Activated CD4-positive, alpha-beta T cell treated with anti-CD3 and anti-CD28 coated beads, Interleukin-2, amount 10 ng/mL, durations not matched to agents 7 days and 5 days (primary cell): ENCODE measurements around the gene MACF1. TPM values are rescaled to one million over a fixed set of nuclear protein-coding genes. Genes with fewer than 3 reads are reported as not detected.
A peak's percentile ranks its signal among the peaks of the same experiment; 100 is the strongest.

Source experiments
- CTCF ChIA-PET: fragments of 350-600 bp; sonication (Branson Sonifier 250); formaldehyde crosslinking; loops from one replicate; lab custom pipeline; 2021; ENCODE audit warnings: antibody characterized with exemption; lab: Charles Lee
- POLR2A ChIA-PET: fragments of 350-600 bp; sonication (Branson Sonifier 250); formaldehyde crosslinking; loops from one replicate; lab custom pipeline; 2021; ENCODE audit warnings: antibody characterized with exemption; lab: Charles Lee
- DNase-seq: peaks from one replicate; pipeline ENCODE4 v3.0.0-alpha.2; 2020
- H3K27ac Mint-ChIP-seq: one replicate; pipeline ENCODE4 v1.8.0; 2021; ENCODE audit warnings: mild to moderate bottlenecking, moderate library complexity, mixed read lengths
- H3K27me3 Mint-ChIP-seq: one replicate; pipeline ENCODE4 v1.8.0; 2021; ENCODE audit warnings: mixed read lengths
- H3K36me3 Mint-ChIP-seq: one replicate; pipeline ENCODE4 v1.8.0; 2021; ENCODE audit warnings: low read depth, mixed read lengths
- H3K4me1 Mint-ChIP-seq: one replicate; pipeline ENCODE4 v1.8.0; 2021; ENCODE audit warnings: mixed read lengths
- H3K4me3 Mint-ChIP-seq: one replicate; pipeline ENCODE4 v1.8.0; 2021; ENCODE audit warnings: mild to moderate bottlenecking, moderate library complexity, mixed read lengths
- H3K9me3 Mint-ChIP-seq: one replicate; pipeline ENCODE4 v1.8.0; 2021; ENCODE audit warnings: mixed read lengths
- total RNA-seq, 2 experiments: library from RNA; stranded (reverse); gene quantifications; one replicate each; pipeline ENCODE4 v1.2.3, GENCODE V29; 2021

The MACF1 gene
- total RNA-seq, 2 experiments from 2014 or later: 375 to 395 TPM

DNA sequence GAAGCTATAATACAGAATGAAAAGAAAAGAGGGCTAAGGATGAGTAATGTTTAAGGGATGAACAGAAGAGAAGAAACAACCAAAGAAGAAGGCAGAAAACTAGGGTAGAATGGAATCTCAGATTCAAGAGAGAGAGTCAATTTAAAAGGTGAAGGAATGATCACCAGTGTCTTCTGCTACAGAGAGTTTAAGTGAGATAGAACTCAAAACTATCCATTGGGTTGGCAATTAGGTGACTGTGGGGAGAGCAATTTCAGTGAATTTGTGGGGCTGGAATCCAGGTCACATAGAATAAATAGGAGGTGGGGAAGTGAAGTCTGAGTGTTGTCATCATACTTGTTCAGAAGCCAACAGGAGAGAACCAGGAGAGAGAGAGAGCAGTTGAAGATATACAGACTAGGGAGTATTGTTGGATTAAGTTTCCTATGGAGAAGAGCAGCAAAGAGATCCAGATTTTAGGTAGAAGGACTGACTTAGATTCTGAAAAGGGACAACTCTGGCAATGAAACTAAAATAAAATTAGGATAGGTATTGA lies 19.9 kb downstream of the MACF1 start:
- ChIA-PET CTCF (interaction anchor here (1.6 to 2.8 kb wide), 2 partner anchors 9 to 32 kb away, joined by 5 to 16 read pairs; no protein-coding TSS in a partner anchor), POLR2A (no interaction called here)
- H3K9me3 Mint-ChIP-seq: no peaks in the 10 kb centered on the region
- peaks cover 58% of the 10 kb centered on the region for H3K4me1 Mint-ChIP-seq
- no peaks in the 10 kb centered on the region for H3K27me3 Mint-ChIP-seq
- no peak overlapping the region for H3K4me3 Mint-ChIP-seq
- DNase-seq: no peak
- H3K36me3 Mint-ChIP-seq: peaks cover 61% of the 10 kb centered on the region
- peak overlapping the region; percentile 3 for H3K27ac Mint-ChIP-seq

DNA sequence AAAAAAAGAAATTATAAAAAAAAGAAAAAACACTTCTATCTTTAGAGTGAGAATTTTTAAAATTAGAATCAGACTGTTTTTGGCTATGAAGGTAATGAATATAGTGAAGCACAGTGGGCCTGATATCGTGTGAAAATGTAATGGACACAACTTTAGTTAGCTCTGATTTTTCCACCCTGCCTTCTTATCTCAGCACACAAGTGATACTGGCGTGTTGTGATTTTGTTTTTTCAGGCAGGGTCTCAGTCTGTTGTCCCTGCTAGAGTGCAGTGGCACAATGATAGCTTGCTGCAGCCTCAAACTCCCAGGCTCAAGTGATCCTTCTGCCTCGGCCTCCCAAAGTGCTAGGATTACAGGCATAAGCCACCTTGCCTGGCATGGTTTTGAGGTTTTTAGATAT lies 22.3 kb downstream of the MACF1 start:
- ChIA-PET POLR2A (no interaction called here), CTCF (interaction anchor here (0.6 to 2.0 kb wide), 7 partner anchors 10 to 58 kb away, joined by 3 to 5 read pairs (median 4); partner anchors contain the start of gene MACF1)
- H3K4me3 Mint-ChIP-seq: no peak overlapping the region
- DNase-seq: no peak
- H3K36me3 Mint-ChIP-seq: peaks cover 61% of the 10 kb centered on the region
- no peaks in the 10 kb centered on the region for H3K9me3 Mint-ChIP-seq
- no peak overlapping the region for H3K27ac Mint-ChIP-seq
- H3K4me1 Mint-ChIP-seq: peaks cover 58% of the 10 kb centered on the region
- H3K27me3 Mint-ChIP-seq: no peaks in the 10 kb centered on the region

GRCh38 chr1:39228252-39228651 lies 23.8 kb downstream of the MACF1 start:
- H3K4me1 Mint-ChIP-seq: peaks cover 53% of the 10 kb centered on the region
- H3K27me3 Mint-ChIP-seq: no peaks in the 10 kb centered on the region
- ChIA-PET CTCF (interaction anchor here (1.6 to 2.0 kb wide), 2 partner anchors 11 to 37 kb away, joined by 4 to 5 read pairs; no protein-coding TSS in a partner anchor), POLR2A (no interaction called here)
- H3K36me3 Mint-ChIP-seq: peaks cover 60% of the 10 kb centered on the region
- no peak overlapping the region for H3K4me3 Mint-ChIP-seq
- no peak overlapping the region for H3K27ac Mint-ChIP-seq
- DNase-seq: no peak
- H3K9me3 Mint-ChIP-seq: no peaks in the 10 kb centered on the region

DNA sequence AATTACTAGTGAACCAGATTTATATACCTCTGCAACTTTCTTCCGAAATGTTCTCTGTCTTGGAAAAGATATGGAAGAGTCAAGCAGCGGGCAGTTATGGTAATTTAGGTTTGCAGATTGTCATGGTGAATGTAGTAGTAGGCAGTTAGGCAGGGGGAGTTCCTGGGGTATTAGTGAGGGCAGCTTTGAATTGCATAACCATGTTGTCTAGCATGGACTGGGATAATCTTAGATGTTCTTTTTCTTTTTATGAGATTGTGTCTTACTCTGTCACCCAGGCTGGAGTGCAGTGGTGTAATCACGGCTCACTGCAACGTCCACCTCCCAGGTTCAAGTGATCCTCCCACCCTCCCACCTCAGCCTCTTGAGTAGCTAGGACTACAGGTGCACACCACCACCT lies 25.0 kb downstream of the MACF1 start:
- H3K27ac Mint-ChIP-seq: no peak overlapping the region
- no peaks in the 10 kb centered on the region for H3K27me3 Mint-ChIP-seq
- H3K4me1 Mint-ChIP-seq: peaks cover 47% of the 10 kb centered on the region
- H3K9me3 Mint-ChIP-seq: no peaks in the 10 kb centered on the region
- POLR2A ChIA-PET: no interaction called here
- peaks cover 53% of the 10 kb centered on the region for H3K36me3 Mint-ChIP-seq
- H3K4me3 Mint-ChIP-seq: no peak overlapping the region
- CTCF ChIA-PET: interaction anchor here (1.9 kb wide), 1 partner anchor 9 kb away, joined by 4 read pairs; no protein-coding TSS in a partner anchor
- no peak for DNase-seq

GRCh38 chr1:39230261-39231190 lies 26.0 kb downstream of the MACF1 start:
- peak overlapping the region; percentile 61 for H3K27ac Mint-ChIP-seq
- H3K4me1 Mint-ChIP-seq: peaks cover 47% of the 10 kb centered on the region
- peak; percentile 18 for DNase-seq
- H3K4me3 Mint-ChIP-seq: no peak overlapping the region
- POLR2A ChIA-PET: interaction anchor here (0.6 kb wide), 1 partner anchor 214 kb away, joined by 3 read pairs; no protein-coding TSS in a partner anchor
- no peaks in the 10 kb centered on the region for H3K9me3 Mint-ChIP-seq
- H3K27me3 Mint-ChIP-seq: no peaks in the 10 kb centered on the region
- CTCF ChIA-PET: interaction anchor here (0.6 to 1.9 kb wide), 4 partner anchors 10 to 39 kb away, joined by 3 to 4 read pairs (median 3); no protein-coding TSS in a partner anchor
- peaks cover 56% of the 10 kb centered on the region for H3K36me3 Mint-ChIP-seq

GRCh38 chr1:39236971-39237370 lies 32.5 kb downstream of the MACF1 start:
- Mint-ChIP-seq H3K4me1 (peaks cover 42% of the 10 kb centered on the region), H3K27ac (no peak overlapping the region)
- CTCF ChIA-PET: interaction anchor here (0.5 to 1.3 kb wide), 2 partner anchors 22 to 44 kb away, joined by 3 to 5 read pairs; no protein-coding TSS in a partner anchor

DNA sequence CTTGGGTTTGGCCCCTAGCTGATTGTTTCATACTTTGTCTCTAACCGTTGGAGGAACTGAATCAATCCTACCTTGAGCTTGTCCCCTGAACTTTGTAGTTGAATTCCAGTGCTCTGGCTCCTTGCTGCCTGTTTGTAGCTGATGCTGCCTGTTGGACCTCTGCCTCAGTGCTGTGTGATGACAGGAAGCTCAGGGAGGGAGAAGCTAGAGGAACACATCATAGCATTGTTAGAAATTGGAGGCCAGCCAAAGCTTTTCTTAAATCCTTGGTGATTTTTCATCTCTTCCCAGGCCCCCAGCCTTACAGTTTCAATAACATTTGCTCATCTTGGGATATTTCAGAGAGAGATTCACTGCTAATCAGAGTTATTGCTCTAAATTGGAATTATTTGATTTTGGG lies 34.0 kb downstream of the MACF1 start:
- H3K27ac Mint-ChIP-seq: peak overlapping the region; percentile 48
- peaks cover 39% of the 10 kb centered on the region for H3K4me1 Mint-ChIP-seq
- CTCF ChIA-PET: interaction anchor here (0.5 to 1.4 kb wide), 5 partner anchors 20 to 293 kb away, joined by 3 to 4 read pairs (median 3); no protein-coding TSS in a partner anchor
- no peaks in the 10 kb centered on the region for H3K27me3 Mint-ChIP-seq
- H3K4me3 Mint-ChIP-seq: no peak overlapping the region
- H3K36me3 Mint-ChIP-seq: peaks cover 45% of the 10 kb centered on the region
- DNase-seq: no peak
- POLR2A ChIA-PET: interaction anchor here (0.6 kb wide), 2 partner anchors 23 kb away, joined by 3 read pairs; no protein-coding TSS in a partner anchor
- H3K9me3 Mint-ChIP-seq: no peaks in the 10 kb centered on the region

More at GRCh38 chr1:39236971-39237370, 32.5 kb downstream of the MACF1 start:
- POLR2A ChIA-PET: no interaction called here
- Mint-ChIP-seq H3K36me3 (peaks cover 56% of the 10 kb centered on the region), H3K4me3 (no peak overlapping the region), H3K27me3 (no peaks in the 10 kb centered on the region), H3K9me3 (no peaks in the 10 kb centered on the region)
- no peak for DNase-seq

GRCh38 chr1:39239968-39240367 lies 35.5 kb downstream of the MACF1 start:
- POLR2A ChIA-PET: no interaction called here

DNA sequence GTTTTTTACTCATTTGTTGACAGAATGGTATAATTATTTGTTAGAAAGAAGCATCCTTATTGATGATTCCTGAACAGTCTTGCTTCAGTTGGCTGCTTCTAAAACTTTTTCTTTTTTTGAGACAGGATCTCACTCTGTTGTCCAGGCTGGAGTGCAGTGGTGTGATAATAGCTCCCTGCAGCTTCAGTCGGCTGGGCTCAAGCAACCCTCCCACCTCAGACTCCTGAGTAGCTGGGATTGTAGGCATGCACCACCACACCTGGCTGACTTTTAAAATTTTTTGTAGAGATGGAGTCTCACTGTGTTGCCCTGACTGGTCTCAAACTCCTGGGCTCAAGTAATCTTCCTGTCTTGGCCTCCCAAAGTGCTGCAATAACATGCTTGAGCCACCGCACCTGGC lies 38.8 kb downstream of the MACF1 start:
- ChIA-PET CTCF (interaction anchor here (1.2 to 1.4 kb wide), 2 partner anchors 16 to 55 kb away, joined by 4 to 5 read pairs; no protein-coding TSS in a partner anchor), POLR2A (no interaction called here)
- H3K4me3 Mint-ChIP-seq: no peak overlapping the region
- DNase-seq: no peak
- H3K36me3 Mint-ChIP-seq: peaks cover 35% of the 10 kb centered on the region
- no peaks in the 10 kb centered on the region for H3K27me3 Mint-ChIP-seq
- no peak overlapping the region for H3K27ac Mint-ChIP-seq
- H3K9me3 Mint-ChIP-seq: no peaks in the 10 kb centered on the region
- peaks cover 32% of the 10 kb centered on the region for H3K4me1 Mint-ChIP-seq

More at GRCh38 chr1:39239968-39240367, 35.5 kb downstream of the MACF1 start:
- DNase-seq: no peak
- Mint-ChIP-seq H3K36me3 (peaks cover 47% of the 10 kb centered on the region), H3K4me1 (peaks cover 39% of the 10 kb centered on the region), H3K27ac (no peak overlapping the region), H3K27me3 (no peaks in the 10 kb centered on the region), H3K9me3 (no peaks in the 10 kb centered on the region), H3K4me3 (no peak overlapping the region)
- CTCF ChIA-PET: no interaction called here

DNA sequence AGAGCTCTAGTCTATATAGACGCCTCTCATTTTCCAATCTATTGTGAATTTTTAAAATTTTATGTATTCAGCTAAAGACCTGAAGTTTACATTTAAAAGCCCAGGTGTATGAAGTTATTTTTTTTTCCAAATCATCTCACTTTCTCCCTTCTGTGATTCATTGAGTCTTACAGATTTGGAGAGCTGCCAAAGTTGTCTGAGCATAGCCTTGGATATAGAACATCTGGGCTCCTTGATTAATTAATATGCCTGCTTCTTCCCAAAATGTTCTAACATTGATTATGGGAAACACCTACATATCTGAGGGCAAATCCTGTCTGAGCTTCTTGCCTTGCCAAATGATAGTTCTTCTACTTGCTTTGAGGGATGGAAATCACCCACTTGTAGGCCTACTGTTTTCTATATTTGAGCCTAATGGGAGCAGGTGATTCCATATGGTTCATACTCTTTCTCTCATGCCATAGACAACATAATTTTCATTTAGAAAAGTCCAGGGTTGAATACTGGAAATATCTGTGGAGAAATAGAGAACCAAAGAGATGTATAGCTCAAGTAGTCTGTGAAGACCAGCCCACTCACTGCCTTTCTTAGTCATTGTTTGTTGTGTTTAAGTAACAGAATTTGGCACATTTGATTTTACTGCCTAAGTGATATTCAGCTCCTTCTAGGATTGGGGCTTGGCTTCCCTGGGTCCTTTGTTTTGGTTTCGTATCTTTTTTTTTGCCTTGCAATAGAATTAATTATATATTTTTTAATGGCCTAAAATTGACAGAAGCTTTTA lies 46.2 kb downstream of the MACF1 start:
- H3K4me1 Mint-ChIP-seq: peaks cover 22% of the 10 kb centered on the region
- H3K27me3 Mint-ChIP-seq: no peaks in the 10 kb centered on the region
- ChIA-PET CTCF (interaction anchor here (0.8 to 2.3 kb wide), 4 partner anchors 8 to 548 kb away, joined by 3 to 10 read pairs (median 3); no protein-coding TSS in a partner anchor), POLR2A (no interaction called here)
- H3K4me3 Mint-ChIP-seq: no peak overlapping the region
- no peaks in the 10 kb centered on the region for H3K9me3 Mint-ChIP-seq
- H3K36me3 Mint-ChIP-seq: peaks cover 31% of the 10 kb centered on the region
- H3K27ac Mint-ChIP-seq: no peak overlapping the region
- DNase-seq: no peak

DNA sequence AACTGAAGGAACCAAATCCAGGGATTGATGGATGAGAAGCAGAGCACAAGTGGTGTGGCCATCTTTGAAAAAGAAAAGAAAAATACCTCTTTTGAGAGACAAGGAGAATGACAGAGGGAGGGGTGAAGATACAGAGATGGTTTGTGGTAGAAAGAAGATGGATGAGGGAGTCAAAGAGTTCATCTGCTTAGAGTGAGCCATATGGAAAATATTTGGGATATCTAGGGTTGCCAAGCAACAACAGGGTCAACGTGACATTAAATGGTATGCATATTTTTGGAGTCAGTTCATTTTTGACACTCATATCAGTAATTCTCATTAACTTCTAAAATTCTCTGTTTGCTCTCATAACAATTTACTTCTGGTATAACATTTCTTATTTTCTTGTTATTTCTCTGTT lies 50.7 kb downstream of the MACF1 start:
- DNase-seq: no peak
- Mint-ChIP-seq H3K27me3 (no peaks in the 10 kb centered on the region), H3K27ac (no peak overlapping the region), H3K4me1 (peaks cover 25% of the 10 kb centered on the region), H3K9me3 (no peaks in the 10 kb centered on the region), H3K4me3 (no peak overlapping the region), H3K36me3 (peaks cover 36% of the 10 kb centered on the region)
- POLR2A ChIA-PET: no interaction called here
- CTCF ChIA-PET: interaction anchor here (0.6 to 4.6 kb wide), 3 partner anchors 14 to 352 kb away, joined by 3 to 44 read pairs (median 3); no protein-coding TSS in a partner anchor
